Activated T-helper 1 cell treated with anti-CD3 and anti-CD28 coated beads, Interleukin-12 subunit alpha, Interleukin-12 subunit beta, Interleukin-2, Interleukin-4 antibody, amounts not matched to agents 30 ng/mL and 10 ng/mL and 1 ng/mL, durations not matched to agents 14 hours and 24 hours and 36 hours (primary cell): ENCODE results near the gene OVCH1. TPM values are rescaled to one million over a fixed set of nuclear protein-coding genes. Genes with fewer than 3 reads are reported as not detected.
"Not testable (repeated sequence)": the region's sequence is repeated elsewhere in the genome, so short reads cannot be mapped to it uniquely, and the experiment has no call there.

Source experiments
- DNase-seq: peaks from one replicate; pipeline ENCODE4 v3.0.0; 2021; ENCODE audit warnings: low spot score
- H3K27ac Mint-ChIP-seq: one replicate; pipeline ENCODE4 v1.8.0; 2021; ENCODE audit warnings: mild to moderate bottlenecking, mixed read lengths
- H3K27me3 Mint-ChIP-seq: one replicate; pipeline ENCODE4 v1.8.0; 2022; ENCODE audit warnings: mild to moderate bottlenecking, moderate library complexity, mixed read lengths; ENCODE audit not compliant: insufficient read depth
- H3K36me3 Mint-ChIP-seq: one replicate; pipeline ENCODE4 v1.8.0; 2021; ENCODE audit warnings: low read depth, mixed read lengths
- H3K4me1 Mint-ChIP-seq: one replicate; pipeline ENCODE4 v1.8.0; 2021; ENCODE audit warnings: low read depth, mixed read lengths
- H3K4me3 Mint-ChIP-seq: one replicate; pipeline ENCODE4 v1.8.0; 2021; ENCODE audit warnings: mild to moderate bottlenecking, moderate library complexity, mixed read lengths
- H3K9me3 Mint-ChIP-seq: one replicate; pipeline ENCODE4 v1.8.0; 2021; ENCODE audit warnings: mixed read lengths
- intact Hi-C: fragments of 100-400 bp; cut with micrococcal nuclease; formaldehyde crosslinking; loops from one replicate; pipeline ENCODE4 v1.15.1; 2024
- total RNA-seq: library from RNA; stranded (reverse); gene quantifications from 2 replicates; pipeline ENCODE4 v1.2.3, GENCODE V29; 2022

Gene OVCH1
- total RNA-seq, 1 donor from 2014 or later: not detected

- intact Hi-C loops: no loop called here
- no peak overlapping the region for H3K27ac Mint-ChIP-seq
- H3K9me3 Mint-ChIP-seq: no peaks in the 10 kb centered on the region
- peaks cover 2% of the 10 kb centered on the region for H3K27me3 Mint-ChIP-seq
- no peak for DNase-seq
- no peaks in the 10 kb centered on the region for H3K4me1 Mint-ChIP-seq
- no peaks in the 10 kb centered on the region for H3K36me3 Mint-ChIP-seq
- no peak overlapping the region for H3K4me3 Mint-ChIP-seq
Measured at GRCh38 chr12:29460082-29460481, 37.4 kb downstream of the OVCH1 start.

GRCh38 chr12:29455087-29455486 is 42.4 kb downstream of the OVCH1 start:
- H3K27me3 Mint-ChIP-seq: peaks cover 2% of the 10 kb centered on the region

GRCh38 chr12:29451888-29452287 is 45.6 kb downstream of the OVCH1 start:
- no peaks in the 10 kb centered on the region for H3K4me1 Mint-ChIP-seq

More at GRCh38 chr12:29455087-29455486, 42.4 kb downstream of the OVCH1 start:
- H3K27ac Mint-ChIP-seq: no peak overlapping the region
- DNase-seq: no peak
- H3K4me1 Mint-ChIP-seq: no peaks in the 10 kb centered on the region
- H3K9me3 Mint-ChIP-seq: no peaks in the 10 kb centered on the region
- no peaks in the 10 kb centered on the region for H3K36me3 Mint-ChIP-seq
- intact Hi-C loops: no loop called here
- no peak overlapping the region for H3K4me3 Mint-ChIP-seq

GRCh38 chr12:29448157-29448556 is 49.3 kb downstream of the OVCH1 start:
- peaks cover 12% of the 10 kb centered on the region for H3K27me3 Mint-ChIP-seq
- intact Hi-C loops: no loop called here
- no peak overlapping the region for H3K4me3 Mint-ChIP-seq
- H3K27ac Mint-ChIP-seq: no peak overlapping the region
- DNase-seq: no peak
- no peaks in the 10 kb centered on the region for H3K9me3 Mint-ChIP-seq
- no peaks in the 10 kb centered on the region for H3K36me3 Mint-ChIP-seq
- no peaks in the 10 kb centered on the region for H3K4me1 Mint-ChIP-seq

More at GRCh38 chr12:29451888-29452287, 45.6 kb downstream of the OVCH1 start:
- H3K27ac Mint-ChIP-seq: no peak overlapping the region
- intact Hi-C loops: no loop called here
- no peak overlapping the region for H3K4me3 Mint-ChIP-seq
- DNase-seq: no peak
- H3K27me3 Mint-ChIP-seq: peaks cover 2% of the 10 kb centered on the region
- no peaks in the 10 kb centered on the region for H3K36me3 Mint-ChIP-seq
- H3K9me3 Mint-ChIP-seq: no peaks in the 10 kb centered on the region

- Mint-ChIP-seq H3K27ac (no peak overlapping the region), H3K4me3 (no peak overlapping the region), H3K27me3 (peaks cover 12% of the 10 kb centered on the region), H3K9me3 (no peaks in the 10 kb centered on the region), H3K4me1 (no peaks in the 10 kb centered on the region), H3K36me3 (no peaks in the 10 kb centered on the region)
- intact Hi-C loops: no loop called here
- no peak for DNase-seq
Measured at GRCh38 chr12:29447285-29447975, 50.1 kb downstream of the OVCH1 start.

DNA sequence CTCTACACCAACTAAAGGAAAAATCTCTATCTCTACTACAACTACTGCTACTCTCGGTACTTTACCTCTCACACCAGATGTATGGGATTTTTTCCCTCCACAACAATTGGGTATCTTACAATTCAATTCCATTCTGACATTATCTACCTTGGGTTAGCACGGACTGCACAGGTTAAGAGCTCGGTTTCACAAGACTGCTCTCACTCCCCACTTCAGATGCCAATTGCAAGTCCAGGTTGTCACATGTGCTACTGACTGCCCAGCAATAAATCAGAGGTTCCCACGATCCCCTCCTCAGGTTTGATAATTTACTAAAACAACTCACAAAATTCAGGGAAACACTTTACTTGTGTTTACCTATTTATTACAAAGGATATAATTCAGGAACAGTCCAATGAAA is 58.0 kb downstream of the OVCH1 start:
- Mint-ChIP-seq H3K4me1 (no peaks in the 10 kb centered on the region), H3K27ac (no peak overlapping the region), H3K27me3 (peaks cover 5% of the 10 kb centered on the region), H3K4me3 (no peak overlapping the region), H3K36me3 (no peaks in the 10 kb centered on the region), H3K9me3 (no peaks in the 10 kb centered on the region)
- intact Hi-C loops: no loop called here
- DNase-seq: no peak

DNA sequence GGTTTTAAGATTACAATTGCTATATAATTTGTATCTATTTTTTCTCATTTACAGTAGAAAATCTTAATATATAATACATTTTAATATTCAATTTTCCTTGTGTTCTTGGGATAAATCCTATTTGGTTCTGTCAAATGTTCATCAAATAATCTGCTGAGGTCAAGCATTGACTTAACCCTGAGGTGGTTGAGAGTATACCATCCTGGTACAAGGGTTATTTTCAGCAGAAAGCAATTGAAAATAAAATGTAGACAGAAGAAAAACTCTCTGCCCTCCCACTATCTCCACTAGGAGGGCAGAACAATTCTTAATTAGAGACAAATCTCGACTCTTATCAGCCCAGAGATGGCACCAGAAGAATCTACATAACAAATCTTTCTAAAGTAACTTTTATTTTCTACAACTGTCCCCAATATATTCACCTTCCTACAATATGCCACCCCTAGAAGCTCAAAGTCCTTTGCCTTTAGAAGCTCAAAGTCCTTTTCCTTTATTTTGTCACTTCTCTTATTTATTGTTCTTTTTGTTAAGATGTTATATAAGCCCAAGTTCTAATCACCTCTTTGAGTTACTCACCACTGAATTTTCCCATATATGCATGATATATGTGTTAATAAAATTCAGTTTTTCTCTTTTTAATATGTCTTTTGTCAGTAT is 58.6 kb downstream of the OVCH1 start:
- H3K9me3 Mint-ChIP-seq: no peaks in the 10 kb centered on the region
- no peak overlapping the region for H3K27ac Mint-ChIP-seq
- no peaks in the 10 kb centered on the region for H3K4me1 Mint-ChIP-seq
- DNase-seq: no peak
- no peak overlapping the region for H3K4me3 Mint-ChIP-seq
- intact Hi-C loops: no loop called here
- no peaks in the 10 kb centered on the region for H3K36me3 Mint-ChIP-seq
- peaks cover 2% of the 10 kb centered on the region for H3K27me3 Mint-ChIP-seq

DNA sequence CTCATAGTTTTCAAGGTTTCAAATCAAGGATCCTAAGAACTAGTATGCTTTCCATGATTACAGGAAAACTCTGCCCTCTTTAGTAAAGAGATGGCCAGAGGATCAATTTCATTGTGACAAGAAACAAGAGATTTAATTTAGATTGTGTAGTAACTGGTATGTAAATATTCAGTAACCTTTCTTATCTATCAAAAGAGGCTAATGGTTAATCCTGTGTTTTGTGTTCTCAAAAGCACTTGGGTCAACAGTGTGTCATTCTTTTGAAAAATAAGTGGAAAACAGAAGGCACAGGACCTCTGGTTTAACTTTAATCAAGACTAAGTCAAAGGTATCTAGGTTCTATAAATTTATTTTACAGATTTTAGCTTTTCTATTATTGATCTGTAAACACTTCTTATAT is 59.9 kb downstream of the OVCH1 start:
- intact Hi-C loops: no loop called here
- H3K4me1 Mint-ChIP-seq: no peaks in the 10 kb centered on the region

DNA sequence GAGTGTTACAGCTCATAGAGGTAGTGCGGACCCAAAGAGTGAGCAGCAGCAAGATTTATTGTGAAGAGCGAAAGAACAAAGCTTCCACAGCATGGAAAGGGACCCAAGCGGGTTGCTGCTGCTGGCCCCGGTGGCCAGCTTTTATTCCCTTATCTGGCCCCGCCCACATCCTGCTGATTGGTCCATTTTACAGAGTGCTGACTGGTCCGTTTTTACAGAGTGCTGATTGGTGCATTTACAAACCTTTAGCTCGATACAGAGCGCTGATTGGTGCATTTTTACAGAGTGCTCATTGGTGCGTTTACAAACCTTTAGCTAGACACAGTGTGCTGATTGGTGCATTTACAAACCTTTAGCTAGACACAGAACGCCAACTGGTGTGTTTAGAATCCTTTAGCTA is 60.7 kb downstream of the OVCH1 start:
- H3K9me3 Mint-ChIP-seq, H3K4me1 Mint-ChIP-seq, DNase-seq, H3K27ac Mint-ChIP-seq, H3K27me3 Mint-ChIP-seq, intact Hi-C loops, H3K4me3 Mint-ChIP-seq, H3K36me3 Mint-ChIP-seq: not testable (repeated sequence)

More for the DNA sequence above, 59.9 kb downstream of the OVCH1 start:
- H3K36me3 Mint-ChIP-seq: no peaks in the 10 kb centered on the region
- no peak overlapping the region for H3K4me3 Mint-ChIP-seq
- no peak for DNase-seq
- no peaks in the 10 kb centered on the region for H3K27me3 Mint-ChIP-seq
- H3K9me3 Mint-ChIP-seq: no peaks in the 10 kb centered on the region
- H3K27ac Mint-ChIP-seq: no peak overlapping the region

DNA sequence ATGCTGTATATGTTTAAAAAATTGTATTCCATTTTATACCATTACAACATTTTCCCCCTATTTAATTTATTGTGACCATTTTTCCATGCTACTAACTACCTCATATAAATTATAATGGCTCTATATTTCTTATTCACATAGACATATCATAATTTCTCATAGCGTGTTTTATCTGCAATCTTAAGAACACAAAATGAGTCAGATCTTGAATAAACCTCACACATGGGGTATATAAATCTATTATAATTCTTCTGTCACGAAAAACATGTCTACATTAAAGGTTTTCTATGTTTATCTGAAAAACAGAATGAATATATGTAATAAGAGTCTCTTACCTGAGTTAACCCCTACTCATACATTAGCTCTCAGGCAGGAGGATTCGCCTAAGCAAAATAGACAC is 66.0 kb downstream of the OVCH1 start:
- DNase-seq: no peak
- intact Hi-C loops: no loop called here
- Mint-ChIP-seq H3K36me3 (no peaks in the 10 kb centered on the region), H3K27me3 (peaks cover 2% of the 10 kb centered on the region), H3K9me3 (no peaks in the 10 kb centered on the region), H3K4me3 (no peak overlapping the region), H3K4me1 (no peaks in the 10 kb centered on the region), H3K27ac (no peak overlapping the region)

DNA sequence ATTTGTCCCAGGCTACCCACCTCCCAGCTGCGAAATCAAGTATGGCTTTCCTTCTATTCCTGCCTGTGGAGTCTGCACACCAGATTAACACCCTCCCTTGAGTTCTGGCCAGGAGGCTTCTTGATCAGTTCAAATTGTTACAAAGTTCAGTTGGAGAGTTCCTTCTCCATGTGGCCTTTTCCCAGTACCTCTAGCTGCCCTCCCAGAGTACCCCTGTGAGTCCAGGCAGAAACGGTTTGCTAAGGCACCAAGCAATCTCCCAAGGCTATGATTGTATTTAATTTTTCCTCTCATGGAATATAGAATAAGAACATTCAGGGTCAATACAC is 66.8 kb downstream of the OVCH1 start:
- intact Hi-C loops: no loop called here
- H3K4me3 Mint-ChIP-seq: no peak overlapping the region

GRCh38 chr12:29429999-29430715 is 67.3 kb downstream of the OVCH1 start:
- no peaks in the 10 kb centered on the region for H3K9me3 Mint-ChIP-seq

More for the DNA sequence above, 66.8 kb downstream of the OVCH1 start:
- no peaks in the 10 kb centered on the region for H3K4me1 Mint-ChIP-seq
- H3K36me3 Mint-ChIP-seq: no peaks in the 10 kb centered on the region
- DNase-seq: no peak
- no peaks in the 10 kb centered on the region for H3K9me3 Mint-ChIP-seq
- no peak overlapping the region for H3K27ac Mint-ChIP-seq
- peaks cover 2% of the 10 kb centered on the region for H3K27me3 Mint-ChIP-seq

GRCh38 chr12:29428633-29429032 is 68.9 kb downstream of the OVCH1 start:
- intact Hi-C loops: no loop called here

More at GRCh38 chr12:29429999-29430715, 67.3 kb downstream of the OVCH1 start:
- Mint-ChIP-seq H3K4me3 (no peak overlapping the region), H3K27ac (no peak overlapping the region), H3K4me1 (no peaks in the 10 kb centered on the region), H3K27me3 (peaks cover 2% of the 10 kb centered on the region), H3K36me3 (no peaks in the 10 kb centered on the region)
- no peak for DNase-seq
- intact Hi-C loops: no loop called here

More at GRCh38 chr12:29428633-29429032, 68.9 kb downstream of the OVCH1 start:
- H3K36me3 Mint-ChIP-seq: no peaks in the 10 kb centered on the region
- no peak overlapping the region for H3K27ac Mint-ChIP-seq
- H3K4me3 Mint-ChIP-seq: no peak overlapping the region
- H3K27me3 Mint-ChIP-seq: peaks cover 2% of the 10 kb centered on the region
- no peak for DNase-seq
- no peaks in the 10 kb centered on the region for H3K4me1 Mint-ChIP-seq
- no peaks in the 10 kb centered on the region for H3K9me3 Mint-ChIP-seq
